Tibial nerve (tissue), 4 donors: Measurements from ENCODE around the gene ETFA. TPM values are rescaled to one million over a fixed set of nuclear protein-coding genes. Genes with fewer than 3 reads are reported as not detected.

ENCODE experiments used
- DNase-seq, 2 donors: peaks; one replicate each; pipeline ENCODE4 v3.0.0-alpha.2; 2019; ENCODE audit warnings: low spot score in 2 of 2
- H3K27ac ChIP-seq, 4 donors: fragments of 200-600 bp; sonication (generic) in 3 of 4; one replicate each; pipeline ENCODE4 v1.5.1; 2017 to 2019; ENCODE audit warnings: mild to moderate bottlenecking in 1 of 4
- H3K27me3 ChIP-seq, 2 donors: fragments of 200-600 bp; sonication (generic) in 1 of 2; one replicate each; pipeline versions ENCODE4 v1.5.1 to v1.6.0; 2017 to 2019
- H3K36me3 ChIP-seq, 3 donors: fragments of 200-600 bp; sonication (generic); one replicate each; pipeline ENCODE4 v1.5.1; 2018 to 2019
- H3K4me1 ChIP-seq, 4 donors: fragments of 200-600 bp; sonication (generic) in 3 of 4; one replicate each; pipeline ENCODE4 v1.5.1; 2017 to 2019
- H3K4me3 ChIP-seq, 4 donors: fragments of 200-600 bp; sonication (generic) in 3 of 4; one replicate each; pipeline ENCODE4 v1.5.1; 2017 to 2019; ENCODE audit warnings: mild to moderate bottlenecking in 1 of 4, moderate library complexity in 1 of 4
- H3K9me3 ChIP-seq, 4 donors: fragments of 200-600 bp; sonication (generic) in 3 of 4; one replicate each; pipeline ENCODE4 v1.5.1; 2017 to 2019
- EP300 ChIP-seq, 2 donors: sonication (generic); formaldehyde crosslinking; IDR thresholded peaks; one replicate each; pipeline ENCODE4 v1.6.1; 2017; ENCODE audit warnings: antibody characterized with exemption in 2 of 2, mild to moderate bottlenecking in 1 of 2
- POLR2A ChIP-seq, 2 donors: fragments of 450-650 bp; IDR thresholded peaks; one replicate each; pipeline ENCODE4 v1.6.1; 2017; ENCODE audit warnings: antibody characterized with exemption in 2 of 2, mild to moderate bottlenecking in 2 of 2, moderate library complexity in 2 of 2
- WGBS, 2 donors: methylation state at CpG; one replicate each; pipeline ENCODE4 v1.1.5; 2018; 5-methylcytosine and 5-hydroxymethylcytosine counted together
- total RNA-seq, 4 donors: library from RNA; depleted of rRNA; stranded (reverse); fragments of >200 nt; gene quantifications; one replicate each; pipeline ENCODE4 v1.1.0, GENCODE V29; 2016
- TF ChIP-seq, protein P1 (sequence below), 5 experiments: fragments of 200-600 bp in 3 of 5; fragments of 450-650 bp in 2 of 5; sonication (generic) in 3 of 5; IDR thresholded peaks; one replicate each; pipeline ENCODE4 v1.5.1; 2016 to 2019; ENCODE audit warnings: antibody characterized with exemption in 5 of 5, mild to moderate bottlenecking in 3 of 5, moderate library complexity in 2 of 5

ETFA gene
- total RNA-seq, 4 donors from 2014 or later, result 59.2 to 96.9 (median 75.5) TPM

DNA sequence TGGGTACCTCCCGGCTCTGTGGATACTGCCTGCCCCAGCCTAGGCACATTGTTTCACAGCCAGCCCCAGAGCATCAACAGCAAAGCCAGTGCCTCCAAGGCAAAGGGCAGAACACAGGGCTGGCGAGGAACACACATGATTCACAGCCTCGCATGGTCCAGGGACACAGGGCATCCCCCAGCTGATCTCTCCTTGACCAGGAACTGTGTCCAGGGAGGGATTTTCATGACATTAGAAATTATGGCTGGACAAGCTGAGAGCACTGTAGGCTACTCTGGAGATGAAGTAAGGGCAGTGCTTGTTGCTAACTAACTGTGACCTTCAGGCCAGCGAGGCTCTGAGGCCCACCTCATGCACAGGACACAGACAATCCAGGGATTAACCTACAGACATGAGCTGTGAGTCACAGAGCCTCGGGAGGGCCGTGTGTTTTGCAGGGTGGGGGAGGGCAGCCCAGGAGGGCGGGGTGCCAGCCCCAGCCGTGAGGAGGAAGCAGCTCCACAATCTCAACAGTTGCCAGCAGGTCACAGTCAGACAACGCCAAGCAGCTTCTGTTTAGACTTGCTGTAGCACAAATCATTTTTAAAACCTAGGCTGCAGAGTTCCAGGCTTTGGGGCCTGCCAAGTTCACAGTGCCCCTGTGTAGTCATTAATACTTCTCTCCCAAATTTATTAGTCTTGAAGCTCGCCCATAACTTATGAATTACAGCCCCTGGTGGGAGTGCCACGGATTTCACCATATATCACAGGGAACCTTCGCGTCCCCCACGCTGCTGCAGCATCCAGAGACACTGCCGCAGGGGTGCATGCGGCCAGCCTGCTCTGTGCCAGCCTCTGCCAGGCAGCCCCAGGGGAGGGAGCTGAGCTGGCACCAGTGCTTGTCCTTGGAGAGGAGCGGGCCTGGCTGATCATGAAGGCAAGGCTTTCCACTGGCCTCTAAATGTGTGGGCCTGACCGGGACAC, 114.7 kb downstream of the ETFA start:
- no peaks in the 10 kb centered on the region for H3K9me3 ChIP-seq
- H3K27ac ChIP-seq, result no peak overlapping the region
- no peaks in the 10 kb centered on the region for H3K36me3 ChIP-seq
- WGBS, 2 donors, result 49 to 60% methylated on average over 12 to 18 of the region's 18 CpGs
- H3K4me3 ChIP-seq, result no peak overlapping the region
- H3K4me1 ChIP-seq, result peaks cover 0 to 25% (median 2%) of the 10 kb centered on the region in 4 donors
- DNase-seq, result no peak
- H3K27me3 ChIP-seq, result peaks cover 0 to 13% of the 10 kb centered on the region in 2 donors
- no peak for TF ChIP-seq POLR2A (IDR thresholded peaks at IDR 0.05)
- TF ChIP-seq EP300 (IDR thresholded peaks at IDR 0.05), result no peak
- TF ChIP-seq, protein P1, sequence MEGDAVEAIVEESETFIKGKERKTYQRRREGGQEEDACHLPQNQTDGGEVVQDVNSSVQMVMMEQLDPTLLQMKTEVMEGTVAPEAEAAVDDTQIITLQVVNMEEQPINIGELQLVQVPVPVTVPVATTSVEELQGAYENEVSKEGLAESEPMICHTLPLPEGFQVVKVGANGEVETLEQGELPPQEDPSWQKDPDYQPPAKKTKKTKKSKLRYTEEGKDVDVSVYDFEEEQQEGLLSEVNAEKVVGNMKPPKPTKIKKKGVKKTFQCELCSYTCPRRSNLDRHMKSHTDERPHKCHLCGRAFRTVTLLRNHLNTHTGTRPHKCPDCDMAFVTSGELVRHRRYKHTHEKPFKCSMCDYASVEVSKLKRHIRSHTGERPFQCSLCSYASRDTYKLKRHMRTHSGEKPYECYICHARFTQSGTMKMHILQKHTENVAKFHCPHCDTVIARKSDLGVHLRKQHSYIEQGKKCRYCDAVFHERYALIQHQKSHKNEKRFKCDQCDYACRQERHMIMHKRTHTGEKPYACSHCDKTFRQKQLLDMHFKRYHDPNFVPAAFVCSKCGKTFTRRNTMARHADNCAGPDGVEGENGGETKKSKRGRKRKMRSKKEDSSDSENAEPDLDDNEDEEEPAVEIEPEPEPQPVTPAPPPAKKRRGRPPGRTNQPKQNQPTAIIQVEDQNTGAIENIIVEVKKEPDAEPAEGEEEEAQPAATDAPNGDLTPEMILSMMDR (IDR thresholded peaks at IDR 0.05), result no peak

GRCh38 chr15:76195506-76196268, 115.6 kb downstream of the ETFA start:
- H3K36me3 ChIP-seq, result no peaks in the 10 kb centered on the region
- H3K9me3 ChIP-seq, result no peaks in the 10 kb centered on the region
- H3K4me1 ChIP-seq, result peaks cover 0 to 32% (median 5%) of the 10 kb centered on the region in 4 donors
- no peak for TF ChIP-seq POLR2A (IDR thresholded peaks at IDR 0.05)
- TF ChIP-seq, protein P1 (IDR thresholded peaks at IDR 0.05), result no peak
- no peak for TF ChIP-seq EP300 (IDR thresholded peaks at IDR 0.05)
- H3K27ac ChIP-seq, result no peak overlapping the region
- H3K27me3 ChIP-seq, result peaks cover 0 to 21% of the 10 kb centered on the region in 2 donors
- 74 to 77% methylated on average over 6 to 7 of the region's 7 CpGs for WGBS, 2 donors
- H3K4me3 ChIP-seq, result no peak overlapping the region
- no peak for DNase-seq

GRCh38 chr15:76193934-76194333, 117.3 kb downstream of the ETFA start:
- no peaks in the 10 kb centered on the region for H3K36me3 ChIP-seq
- no peak overlapping the region for H3K4me3 ChIP-seq
- no peak for DNase-seq
- TF ChIP-seq, protein P1 (IDR thresholded peaks at IDR 0.05), result no peak
- TF ChIP-seq EP300 (IDR thresholded peaks at IDR 0.05) (no peak), POLR2A (IDR thresholded peaks at IDR 0.05) (no peak)
- peaks cover 0 to 37% of the 10 kb centered on the region in 2 donors for H3K27me3 ChIP-seq
- H3K9me3 ChIP-seq, result no peaks in the 10 kb centered on the region
- peaks cover 0 to 31% (median 6%) of the 10 kb centered on the region in 4 donors for H3K4me1 ChIP-seq
- WGBS, 2 donors, result 46 to 68% methylated on average over 8 of the region's 8 CpGs
- H3K27ac ChIP-seq, result no peak overlapping the region

DNA sequence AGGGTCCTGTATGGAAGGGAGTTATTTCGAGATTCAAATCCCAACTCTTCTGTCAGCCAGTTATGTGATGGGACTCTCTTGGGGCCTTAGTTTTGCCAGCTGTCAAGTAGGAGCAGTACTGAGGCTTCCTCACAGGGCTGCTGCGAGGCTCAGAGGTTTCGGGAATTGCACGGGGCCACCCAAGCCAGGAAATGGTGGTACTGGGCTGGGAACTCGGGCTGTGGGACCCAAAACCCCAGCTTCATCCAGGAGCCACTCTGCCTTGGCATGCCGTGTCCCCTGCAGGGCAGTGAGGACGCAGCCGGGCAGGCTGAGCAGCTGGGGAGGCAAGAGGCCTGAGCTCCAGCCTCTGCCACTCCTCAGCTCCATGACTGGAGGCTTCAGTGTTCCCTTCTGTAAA, 118.6 kb downstream of the ETFA start:
- Histone ChIP-seq H3K27me3 (peaks cover 0 to 42% of the 10 kb centered on the region in 2 donors), H3K27ac (no peak overlapping the region), H3K4me3 (no peak overlapping the region), H3K9me3 (no peaks in the 10 kb centered on the region), H3K36me3 (no peaks in the 10 kb centered on the region), H3K4me1 (peaks cover 0 to 31% (median 6%) of the 10 kb centered on the region in 4 donors)
- TF ChIP-seq EP300 (IDR thresholded peaks at IDR 0.05) (no peak), POLR2A (IDR thresholded peaks at IDR 0.05) (no peak)
- TF ChIP-seq, protein P1 (IDR thresholded peaks at IDR 0.05), result no peak
- no peak for DNase-seq
- 81 to 83% methylated on average over 2 of the region's 8 CpGs for WGBS, 2 donors
